ENCODE results near the gene VRK1.

- TF ChIP-seq CTCF (IDR thresholded peaks at IDR 0.05; ENCODE audit: low read depth, low read length, missing input control) (no peak), TAF1 (conservative IDR thresholded peaks at IDR 0.05) (no peak), YY1 (IDR thresholded peaks at IDR 0.05) (no peak), REST (IDR thresholded peaks at IDR 0.05) (no peak), EGR1 (IDR thresholded peaks at IDR 0.05; ENCODE audit: low read depth in 2 of 2) (no peak), MAX (IDR thresholded peaks at IDR 0.05) (no peak), ZBTB33 (IDR thresholded peaks at IDR 0.05) (no peak), ATF3 (IDR thresholded peaks at IDR 0.05) (no peak), SP1 (IDR thresholded peaks at IDR 0.05) (no peak), NR2F2 (IDR thresholded peaks at IDR 0.05) (no peak)
These were observed 20.8 kb downstream of the VRK1 start for GRCh38 chr14:96817750-96818666.

Measured in liver (tissue), 3 donors.